H4 (cell line): ENCODE measurements around the gene PLCB1. TPM values are rescaled to one million over a fixed set of nuclear protein-coding genes. Genes with fewer than 3 reads are reported as not detected.

Experiments
- DNase-seq: peaks from one replicate; pipeline ENCODE4 v3.0.0-alpha.2; 2015; ENCODE audit warnings: low spot score
- total RNA-seq: library from RNA; depleted of rRNA; stranded (reverse); fragments of >200 nt; shearing (Covaris generic); gene quantifications from 2 replicates; pipeline ENCODE4 v1.2.3, GENCODE V29; 2014

The PLCB1 gene
- total RNA-seq, 1 experiment from 2014 or later, result 9.0 TPM

DNA sequence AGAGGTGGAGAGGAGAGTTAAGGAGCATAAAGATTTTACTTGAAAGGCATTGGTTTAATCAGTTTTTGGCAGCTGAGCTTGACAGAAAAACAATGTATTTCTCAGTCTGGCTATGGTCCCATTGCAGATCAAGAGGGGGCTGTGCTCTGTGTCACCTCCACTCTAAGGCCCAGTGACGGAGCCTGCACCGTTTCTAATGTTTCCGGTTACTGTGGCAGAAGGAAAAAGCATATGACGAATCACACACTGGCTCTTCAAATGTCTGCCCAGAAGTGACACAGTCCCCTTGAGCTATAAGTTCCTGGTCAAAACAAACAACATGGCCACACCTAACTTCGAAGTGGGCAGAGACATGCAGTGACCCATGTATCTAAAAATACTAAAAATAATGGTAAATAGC lies 372.0 kb downstream of the PLCB1 start:
- no peak for DNase-seq

DNA sequence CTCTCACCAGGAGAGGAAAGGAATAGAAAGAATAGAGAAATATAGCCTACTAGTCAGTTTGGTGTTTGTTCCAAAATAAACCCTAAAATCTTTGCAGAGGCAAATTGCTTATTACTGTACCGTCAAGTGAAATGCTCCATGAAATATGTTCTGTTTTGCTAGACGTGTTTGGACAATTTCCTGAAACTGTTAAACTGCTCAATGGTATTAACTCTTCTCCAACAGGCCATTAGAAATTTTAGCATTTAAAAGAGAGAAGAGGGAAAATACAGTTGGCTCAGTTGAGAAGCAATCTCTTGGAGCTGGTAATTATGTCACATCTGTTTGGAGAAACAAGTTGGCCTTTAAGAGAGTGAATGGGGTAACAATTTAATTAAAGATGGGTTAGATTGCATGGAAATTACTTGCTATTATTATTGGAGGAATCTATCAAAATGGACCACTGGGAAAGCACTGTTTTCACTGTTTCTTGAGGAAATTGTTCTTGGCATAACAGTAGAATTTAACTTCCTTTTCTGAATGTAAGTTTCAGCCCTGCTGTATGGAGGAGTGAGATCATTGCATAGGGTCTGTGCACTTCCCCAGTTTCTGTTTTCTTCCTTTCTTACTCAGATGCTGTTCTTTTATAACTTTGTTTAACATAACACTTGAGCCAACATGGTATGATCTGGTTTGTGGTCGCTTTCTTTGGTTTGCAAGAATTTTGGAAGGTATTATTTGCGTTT lies 373.6 kb downstream of the PLCB1 start:
- DNase-seq, result no peak

DNA sequence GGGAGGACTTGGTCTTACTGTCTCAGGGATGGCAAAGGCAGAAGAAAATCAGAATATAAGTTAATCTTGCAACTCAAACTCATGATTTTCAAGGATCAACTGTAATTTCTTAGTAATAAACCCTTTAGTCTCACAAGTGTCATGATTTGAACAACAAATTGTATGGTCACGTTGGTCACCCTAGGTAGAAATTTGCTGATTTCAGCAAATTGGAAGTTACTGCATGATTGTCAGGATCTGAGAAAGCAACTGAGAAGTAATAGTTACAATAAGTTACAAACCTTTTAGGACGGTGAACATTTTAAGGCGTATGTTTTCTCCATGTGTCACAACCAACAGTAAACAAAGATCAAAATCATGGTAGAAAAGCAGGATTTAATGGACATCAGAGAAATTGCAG lies 375.2 kb downstream of the PLCB1 start:
- DNase-seq, result no peak

DNA sequence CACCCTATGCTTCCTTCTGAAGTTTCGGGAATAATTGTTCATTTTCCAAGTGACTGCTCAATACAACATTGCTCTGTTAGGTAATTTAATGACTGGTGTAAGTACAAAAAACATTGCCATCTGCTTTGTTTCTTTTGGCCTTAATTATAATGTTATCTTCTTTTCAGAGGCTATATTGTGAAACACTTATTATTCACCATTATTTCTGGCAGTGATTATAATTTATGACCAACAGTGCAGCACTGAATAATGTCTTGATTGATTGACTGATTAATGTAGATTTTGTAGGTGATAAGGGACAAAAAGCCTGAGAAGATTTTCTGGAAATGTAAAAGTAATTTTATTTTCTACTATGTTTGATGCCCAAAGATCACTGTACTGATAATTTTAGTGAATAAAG lies 377.7 kb downstream of the PLCB1 start:
- DNase-seq, result no peak

DNA sequence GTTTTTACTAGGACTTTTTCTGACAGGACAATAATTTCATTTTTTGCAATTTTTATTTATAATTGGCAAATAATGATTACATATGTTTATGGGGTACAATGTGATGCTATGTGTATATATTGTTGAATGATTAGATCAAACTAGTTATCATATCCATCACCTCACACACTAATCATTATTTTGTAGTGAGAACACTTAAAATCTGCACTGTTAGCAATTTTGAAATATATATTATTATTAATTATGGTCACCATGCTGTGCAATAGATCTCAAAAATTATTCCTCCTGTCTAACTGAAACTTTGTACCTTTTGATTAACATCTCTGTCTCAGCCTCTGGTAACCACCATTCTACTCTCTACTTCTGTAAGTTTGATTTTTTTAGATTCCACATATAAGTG lies 378.7 kb downstream of the PLCB1 start:
- DNase-seq, result no peak

DNA sequence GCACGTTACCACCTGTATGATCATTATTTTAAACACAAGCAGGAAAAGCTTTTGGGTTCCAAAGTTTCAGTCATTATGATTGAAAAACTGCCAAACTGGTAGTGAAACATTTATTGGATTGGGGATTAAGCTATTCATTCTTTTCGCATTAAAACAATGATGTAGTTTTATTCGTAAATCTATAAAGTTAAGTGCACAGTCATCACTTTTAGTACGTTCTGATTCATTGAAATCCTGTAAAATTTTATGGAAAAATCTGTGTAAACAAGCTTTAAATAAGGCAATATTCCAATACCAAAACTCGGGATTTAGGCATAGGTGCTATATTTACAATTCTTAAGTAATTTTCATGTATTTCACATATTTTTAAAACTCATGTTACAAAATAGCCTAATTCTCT lies 379.9 kb downstream of the PLCB1 start:
- DNase-seq, result no peak

DNA sequence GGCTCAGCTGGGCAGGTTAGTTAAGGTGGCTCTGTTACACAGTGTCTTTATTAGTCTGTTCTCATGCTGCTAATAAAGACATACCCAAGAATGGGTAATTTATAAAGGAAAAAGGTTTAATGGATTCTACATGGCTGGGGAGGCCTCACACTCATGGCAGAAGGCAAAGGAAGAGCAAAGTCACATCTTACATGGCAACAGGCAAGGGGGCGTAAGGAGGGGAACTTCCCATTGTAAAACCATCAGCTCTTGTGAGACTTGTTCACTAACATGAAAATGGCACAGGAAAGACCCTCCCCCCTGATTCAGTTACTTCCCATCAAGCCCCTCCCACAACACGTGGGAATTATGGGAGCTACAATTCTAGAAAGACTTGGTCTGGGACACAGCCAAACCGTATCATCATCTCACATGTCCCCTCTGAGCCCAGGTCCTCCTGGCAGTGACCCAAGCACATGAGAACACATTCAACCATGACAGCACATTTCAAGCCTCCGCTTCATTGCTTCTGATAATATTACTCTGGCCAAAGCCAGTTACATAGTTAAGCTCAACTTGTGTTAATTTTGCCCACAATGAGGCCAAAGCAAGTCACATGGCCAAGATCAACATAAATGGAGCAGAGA lies 383.9 kb downstream of the PLCB1 start:
- DNase-seq, result no peak

DNA sequence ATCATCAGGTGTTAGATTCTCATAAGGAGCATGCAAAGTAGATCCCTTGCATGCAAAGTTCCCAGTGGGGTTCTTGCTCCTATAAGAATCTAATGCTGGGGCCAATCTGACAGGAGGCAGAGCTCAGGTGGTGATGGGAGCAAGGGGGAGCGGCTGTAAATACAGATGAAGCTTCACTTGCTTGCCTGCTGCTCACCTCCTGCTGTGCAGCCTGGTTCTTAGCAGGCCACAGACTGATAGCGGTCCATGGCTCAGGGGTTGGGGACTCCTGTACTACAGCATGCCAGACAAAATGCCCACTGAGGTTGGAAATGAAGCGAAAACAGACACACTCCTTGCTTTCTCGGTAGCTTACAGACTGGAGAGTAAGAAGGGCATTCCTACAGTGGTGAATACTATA lies 386.8 kb downstream of the PLCB1 start:
- no peak for DNase-seq

DNA sequence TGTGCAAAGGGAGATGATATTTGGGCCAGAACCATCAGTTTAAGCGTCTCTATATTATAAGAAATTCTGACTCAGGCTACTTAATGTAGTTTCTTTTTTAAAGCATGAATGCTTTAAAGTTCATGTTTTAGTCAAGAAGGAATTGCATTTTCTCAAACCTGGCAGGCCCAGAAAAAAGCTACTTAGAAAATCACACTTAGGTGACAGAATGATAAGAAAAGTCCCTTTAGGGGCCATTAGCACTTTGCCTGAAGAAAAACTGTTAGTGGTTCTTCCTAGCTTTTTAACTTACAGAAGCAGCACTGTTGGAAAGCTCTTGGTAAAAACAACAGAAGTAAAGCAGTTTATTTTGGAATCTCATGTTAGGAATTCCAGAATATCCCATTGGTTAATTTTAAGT lies 387.8 kb downstream of the PLCB1 start:
- no peak for DNase-seq

DNA sequence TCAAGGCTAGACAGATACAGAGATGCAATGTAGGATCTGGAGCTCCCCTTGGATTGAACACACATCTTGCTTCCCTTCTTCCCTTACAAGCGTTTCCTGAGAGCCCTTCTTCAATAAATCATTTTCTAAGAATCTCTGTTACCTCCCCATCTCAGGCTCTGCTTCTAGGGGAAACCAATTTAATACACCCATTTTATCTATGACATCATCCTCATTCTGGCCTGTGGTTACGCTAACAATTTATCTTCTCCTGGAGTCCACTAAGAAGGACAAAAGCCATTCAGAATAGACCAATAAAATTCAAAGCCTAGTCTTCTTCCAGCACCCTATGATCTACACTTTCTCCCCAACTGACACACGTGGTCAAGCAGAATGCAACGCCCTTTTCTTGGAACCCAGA lies 390.1 kb downstream of the PLCB1 start:
- DNase-seq, result no peak

DNA sequence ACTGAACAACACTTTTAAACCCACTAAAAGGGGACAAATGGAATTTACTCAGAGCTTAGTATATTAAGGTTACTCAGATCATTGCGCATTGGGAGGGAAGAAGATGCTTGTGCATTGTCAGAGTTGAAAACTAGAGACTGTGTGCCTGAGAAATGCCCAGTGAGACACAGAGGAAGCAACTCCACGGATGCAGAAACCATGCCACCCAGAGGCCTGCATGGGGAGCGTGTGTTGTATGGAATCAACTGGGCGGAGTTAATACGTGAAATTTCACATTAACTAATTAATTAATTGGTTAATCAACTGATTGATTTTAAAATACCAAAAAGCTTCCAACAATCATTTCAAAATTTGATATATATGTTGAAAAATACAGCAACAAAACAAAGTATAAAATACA lies 391.6 kb downstream of the PLCB1 start:
- no peak for DNase-seq

DNA sequence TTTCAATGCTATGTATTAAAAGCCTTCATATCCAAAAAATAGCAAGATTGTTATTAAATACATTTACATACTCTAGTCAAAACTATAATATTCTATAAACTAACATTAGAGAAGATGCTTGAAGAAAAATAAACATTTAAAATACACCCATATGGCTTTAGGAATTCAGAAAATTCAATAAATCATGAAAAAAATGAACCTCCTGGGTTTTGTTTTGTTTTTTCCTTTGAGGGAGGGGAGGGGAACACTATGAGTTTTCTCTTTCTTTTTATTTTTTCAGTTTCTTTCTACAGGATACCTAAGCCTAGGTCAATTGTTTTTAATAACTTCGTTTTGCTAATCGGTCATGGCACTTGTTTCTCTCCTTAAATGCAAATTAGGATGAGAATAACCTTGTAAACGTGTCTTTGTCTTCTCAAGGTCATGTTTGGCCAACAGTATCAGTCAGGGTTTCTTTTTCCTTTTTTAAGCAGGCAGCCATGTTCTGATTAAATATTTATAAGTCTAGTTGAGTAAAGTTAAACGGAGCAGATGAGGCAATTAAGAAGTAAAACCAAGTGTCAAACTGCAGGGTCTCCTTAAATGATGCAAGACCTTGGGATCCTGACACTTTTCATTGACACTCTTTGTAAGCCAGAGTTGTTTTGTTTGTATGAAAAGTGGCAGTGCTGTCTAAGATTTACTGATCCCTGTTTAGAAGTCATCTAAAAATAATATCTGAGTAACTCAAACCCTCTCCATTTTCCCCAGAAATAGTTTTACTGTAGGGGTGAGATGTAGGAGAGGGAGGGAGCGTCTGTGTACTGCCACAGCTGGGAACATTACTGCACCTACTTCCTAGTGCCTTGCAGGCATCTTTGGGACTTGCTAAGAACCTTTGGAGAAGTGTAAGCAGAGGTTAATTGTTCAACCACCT lies 392.3 kb downstream of the PLCB1 start:
- DNase-seq, result no peak

DNA sequence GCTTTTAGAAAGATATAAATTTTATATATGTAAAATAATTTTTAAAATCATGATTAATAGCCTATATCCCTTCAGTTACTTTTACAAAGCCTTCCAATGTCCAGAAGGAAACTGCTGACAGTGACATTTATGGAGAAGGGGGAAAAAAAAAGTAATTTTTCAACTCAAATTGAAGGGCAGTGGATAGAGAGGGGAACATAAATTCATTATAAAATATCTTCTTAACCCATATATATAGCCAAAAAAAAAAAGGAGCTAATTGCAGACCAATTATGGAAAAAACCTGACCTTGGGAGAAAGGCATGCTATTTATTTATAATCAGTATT lies 392.9 kb downstream of the PLCB1 start:
- no peak for DNase-seq

DNA sequence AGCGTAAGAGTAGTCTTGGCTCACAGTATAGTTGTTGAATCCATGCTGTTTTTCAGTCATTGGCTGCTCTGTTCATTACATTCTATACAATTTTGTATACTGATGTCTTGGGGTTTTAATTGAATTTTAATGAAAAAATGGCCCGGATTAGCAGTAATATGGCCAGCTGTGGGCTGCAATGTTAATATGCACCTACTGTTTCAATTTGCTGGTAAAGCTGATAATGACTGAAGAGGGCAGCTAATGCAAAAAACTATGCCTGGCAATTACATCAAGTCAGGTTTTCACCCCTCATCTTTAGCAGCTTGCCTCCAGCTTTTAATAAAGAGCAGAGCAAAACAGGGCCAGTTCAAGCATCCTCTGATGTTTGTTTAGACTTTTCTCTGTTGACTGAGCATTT lies 394.5 kb downstream of the PLCB1 start:
- no peak for DNase-seq

DNA sequence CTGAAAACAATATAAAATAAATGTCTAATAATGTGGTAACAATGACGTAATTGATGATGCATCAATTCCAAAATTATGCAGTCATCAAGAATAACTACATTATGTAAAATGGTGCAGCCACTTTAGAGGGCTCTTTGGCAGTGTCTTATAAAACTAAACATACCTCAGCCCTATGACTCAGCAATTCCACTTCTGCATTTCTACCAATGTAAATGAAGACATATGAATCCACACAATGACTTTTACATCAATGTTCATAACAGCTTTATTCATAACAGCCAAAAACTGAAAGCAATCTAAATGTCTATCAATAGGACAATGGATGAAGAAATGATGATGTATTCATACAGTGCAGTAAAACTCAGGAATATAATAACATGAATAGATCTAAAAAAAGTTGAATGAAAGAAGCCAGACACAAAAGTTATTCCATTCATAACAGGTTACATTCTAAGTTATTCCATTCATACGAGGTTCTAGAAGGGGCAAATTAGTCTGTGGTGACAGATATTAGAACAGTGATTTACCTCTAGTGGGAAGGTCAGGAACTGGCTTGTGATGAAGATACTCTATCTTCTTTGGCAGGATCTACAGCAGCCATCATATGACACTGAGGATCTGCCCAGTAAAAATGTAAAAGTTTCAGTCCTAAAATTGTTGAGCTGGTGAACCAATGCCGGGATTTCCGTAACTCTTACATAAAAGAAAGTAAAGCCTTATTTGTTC lies 396.1 kb downstream of the PLCB1 start:
- DNase-seq, result peak; percentile 42

DNA sequence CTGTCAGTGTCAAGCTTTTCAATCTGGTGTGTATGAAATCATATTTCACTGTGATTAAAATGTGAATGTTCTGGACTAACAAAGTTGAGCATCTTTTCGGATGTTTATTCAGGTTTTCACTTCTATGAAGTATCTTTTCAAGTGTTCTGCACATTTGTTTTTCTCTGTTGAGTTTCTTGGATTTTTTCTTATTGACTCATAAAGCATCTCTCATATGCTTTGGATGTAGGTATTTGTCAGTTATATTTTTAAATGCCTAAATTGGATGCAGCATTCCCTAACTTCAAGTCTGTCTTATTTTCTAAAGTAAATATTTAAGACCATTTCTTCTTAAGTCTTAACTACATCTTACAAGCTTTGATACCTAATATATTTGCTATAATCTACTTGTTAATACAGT lies 398.0 kb downstream of the PLCB1 start:
- no peak for DNase-seq

DNA sequence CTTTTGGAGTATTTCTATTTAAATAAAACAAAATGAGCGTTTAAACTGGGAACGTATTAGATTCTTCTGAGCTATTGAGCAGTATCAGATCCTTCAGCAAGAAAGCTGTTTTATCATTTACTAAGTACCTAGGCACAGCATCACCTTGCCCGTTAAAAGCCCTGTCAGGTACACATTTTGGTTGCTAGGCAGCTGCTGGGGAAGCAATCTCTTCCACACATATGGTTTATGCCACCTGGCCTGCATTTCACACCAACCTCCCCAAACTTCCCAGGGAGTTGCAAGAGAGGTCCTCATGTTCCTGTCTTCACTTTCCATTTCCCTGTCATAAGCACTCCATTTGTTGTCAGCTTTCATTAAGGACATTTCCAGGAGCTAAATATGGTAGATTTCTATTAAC lies 400.1 kb downstream of the PLCB1 start:
- no peak for DNase-seq

DNA sequence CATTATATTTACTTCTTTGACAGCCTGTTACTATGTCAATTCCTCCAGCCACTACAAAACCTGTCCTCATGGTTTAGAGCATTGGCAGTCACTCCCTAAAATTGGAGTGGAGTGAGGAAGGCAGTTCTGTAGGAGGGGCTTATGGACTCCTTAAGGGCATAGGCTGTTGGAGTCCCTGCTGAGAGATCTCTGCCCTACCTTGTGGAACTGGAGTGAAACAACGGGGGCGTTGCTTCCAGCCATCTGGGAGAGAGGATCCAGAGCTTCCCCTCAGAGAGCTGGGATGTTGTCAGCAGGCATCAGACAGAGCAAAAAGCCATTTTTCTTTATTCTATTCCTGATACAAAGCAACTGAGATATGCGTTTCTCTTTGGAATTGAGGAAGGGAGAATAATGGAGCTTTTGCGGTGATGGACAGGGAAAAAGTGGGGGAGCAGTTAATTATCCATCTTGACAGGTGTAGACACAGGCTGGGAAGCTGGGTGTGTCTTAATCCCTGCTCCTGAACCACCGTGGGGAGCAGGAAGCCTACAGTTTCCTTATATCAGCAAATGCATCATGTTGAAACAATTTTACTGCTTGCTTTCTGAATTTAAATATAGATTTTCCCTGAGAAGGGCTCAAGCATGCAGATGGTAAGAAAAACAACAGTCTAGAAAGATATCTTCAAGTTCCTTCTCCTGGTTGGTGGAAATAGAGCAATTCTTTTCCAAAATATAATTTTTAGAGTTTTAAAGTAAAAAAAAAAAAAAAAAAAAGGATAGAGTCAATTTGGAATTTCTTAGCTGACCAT lies 402.5 kb downstream of the PLCB1 start:
- DNase-seq, result no peak

DNA sequence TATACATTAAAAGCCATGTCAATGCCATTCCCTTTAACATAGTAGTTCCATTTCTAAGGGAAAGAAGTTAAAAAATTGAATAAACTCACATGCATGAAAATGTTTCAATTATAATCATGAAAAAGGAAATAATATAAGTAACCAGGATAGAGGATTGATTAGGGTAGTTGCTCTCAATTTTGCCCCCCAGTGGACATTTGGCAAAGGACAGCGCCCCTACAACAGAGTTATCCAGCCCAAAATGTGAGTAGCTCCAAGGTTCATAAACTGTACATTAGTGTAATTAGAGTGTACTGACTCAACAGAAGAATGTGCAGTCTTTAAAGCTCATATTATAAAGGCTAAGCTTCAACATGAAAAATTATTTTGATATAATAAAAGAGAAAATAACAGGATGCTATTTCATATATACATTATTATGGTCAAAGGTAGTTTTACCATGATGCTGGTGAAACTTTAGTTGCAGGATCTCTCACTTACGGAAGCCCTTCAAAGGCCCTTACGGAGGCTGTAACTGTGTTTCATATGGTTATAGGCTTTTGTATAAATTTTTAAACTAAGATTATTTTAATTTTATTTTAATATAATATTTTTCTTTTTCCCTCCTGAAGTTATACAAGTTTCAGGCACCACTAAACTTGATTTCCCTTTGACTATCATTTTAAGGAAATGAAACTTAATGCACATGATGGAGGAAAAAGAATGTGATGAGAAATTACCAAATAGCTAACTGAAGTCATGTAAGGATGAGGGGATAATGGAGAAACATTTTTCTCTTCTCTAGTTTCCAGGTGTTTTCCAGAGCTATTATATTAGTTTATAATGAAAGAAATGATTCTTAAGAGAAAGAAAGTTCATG lies 403.6 kb downstream of the PLCB1 start:
- no peak for DNase-seq

DNA sequence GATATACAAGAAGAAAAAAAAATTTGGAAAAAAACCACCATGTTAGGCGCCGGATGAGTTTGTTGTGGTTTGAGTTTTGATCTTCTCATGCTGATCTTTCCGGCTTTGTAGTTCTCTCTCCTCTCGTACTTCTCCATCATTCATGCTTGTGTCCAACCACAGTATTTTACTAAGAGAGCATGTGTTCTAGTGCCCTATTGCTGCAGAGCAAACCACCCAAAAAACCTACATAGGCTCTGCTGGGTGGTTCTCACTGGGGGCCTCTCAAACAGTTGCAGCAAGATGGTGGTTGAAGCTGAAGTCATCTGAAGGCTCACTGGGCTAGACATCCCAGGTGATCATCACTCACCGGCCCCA lies 404.2 kb downstream of the PLCB1 start:
- DNase-seq, result no peak

DNA sequence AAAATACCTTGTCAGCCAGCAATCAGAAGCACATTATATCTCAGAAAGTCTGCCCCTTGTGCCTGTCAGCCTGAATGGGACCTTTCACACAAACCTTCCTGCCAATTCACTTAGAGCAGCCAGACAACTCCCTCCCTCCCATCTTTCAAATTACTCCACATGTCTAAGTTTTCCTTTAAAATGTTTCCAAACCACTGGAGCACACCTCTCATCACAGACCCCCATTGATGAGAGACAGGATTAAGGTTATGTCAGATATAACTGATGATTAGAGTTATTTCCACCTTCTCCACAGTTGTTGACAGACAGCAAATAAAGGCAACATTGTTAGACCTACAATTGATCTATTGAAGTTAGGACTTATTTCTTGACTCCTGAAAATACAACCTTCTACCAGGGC lies 408.4 kb downstream of the PLCB1 start:
- no peak for DNase-seq
